Neutrophil (primary cell): ENCODE data around the gene TMEM121.

Experiments used
- H3K27ac ChIP-seq: fragments of 200-600 bp; sonication (generic); 2 replicates; pipeline ENCODE4 v1.5.1; 2016; ENCODE audit warnings: mild to moderate bottlenecking, moderate library complexity
- H3K27me3 ChIP-seq: fragments of 200-600 bp; sonication (generic); 2 replicates; pipeline ENCODE4 v1.6.0; 2016; ENCODE audit warnings: mild to moderate bottlenecking
- H3K36me3 ChIP-seq: fragments of 200-600 bp; sonication (generic); 2 replicates; pipeline ENCODE4 v1.5.1; 2017
- H3K4me1 ChIP-seq, 2 experiments: fragments of 200-600 bp in 1 of 2; sonication (generic) in 1 of 2; 1 replicate in 1 of 2; 2 replicates in 1 of 2; pipeline versions ENCODE4 v1.5.1 to v1.6.1; 2013 to 2016; ENCODE audit warnings: low read depth in 1 of 2, low read length in 1 of 2, mild to moderate bottlenecking in 1 of 2, moderate library complexity in 1 of 2; ENCODE audit not compliant: control insufficient read depth in 1 of 2, insufficient read depth in 1 of 2
- H3K4me3 ChIP-seq, 2 experiments: fragments of 200-600 bp in 1 of 2; sonication (generic) in 1 of 2; 1 replicate in 1 of 2; 2 replicates in 1 of 2; pipeline ENCODE4 v1.5.1; 2013 to 2016; ENCODE audit warnings: low read depth in 1 of 2, low read length in 1 of 2, mild to moderate bottlenecking in 1 of 2, moderate library complexity in 1 of 2
- H3K9me3 ChIP-seq: fragments of 200-600 bp; sonication (generic); 2 replicates; pipeline ENCODE4 v1.5.1; 2016
- TF ChIP-seq, protein P1 (sequence below): fragments of 200-600 bp; sonication (generic); IDR thresholded peaks from 2 replicates; pipeline ENCODE4 v1.5.1; 2016; ENCODE audit warnings: antibody characterized with exemption

The TMEM121 gene

DNA sequence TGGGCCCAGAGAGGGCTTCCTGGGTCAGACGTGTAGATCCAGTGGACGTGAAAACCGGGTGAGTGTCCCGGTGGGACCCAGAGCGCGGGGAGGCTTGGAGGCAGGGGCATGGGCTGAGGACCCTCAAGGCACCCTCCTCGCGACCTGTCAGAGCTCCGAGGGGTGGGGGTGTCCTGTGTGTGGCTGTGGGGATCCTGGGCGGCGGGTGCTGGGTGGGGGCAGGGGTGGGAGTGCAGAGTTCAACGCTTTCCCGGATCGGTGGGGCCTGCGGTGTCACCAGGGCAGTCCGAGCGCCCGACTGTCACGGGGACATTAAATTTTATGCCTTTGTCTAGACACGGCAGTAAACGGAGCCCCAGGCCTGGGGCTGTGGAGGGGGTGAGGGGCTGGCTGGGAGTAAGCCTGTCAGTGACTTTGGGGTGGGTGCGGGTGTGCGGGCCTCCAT, 1.0 kb downstream of the TMEM121 start:
- Histone ChIP-seq H3K4me3 (no peak overlapping the region), H3K27ac (no peak overlapping the region), H3K9me3 (no peaks in the 10 kb centered on the region), H3K27me3 (peaks cover 91% of the 10 kb centered on the region), H3K36me3 (no peaks in the 10 kb centered on the region), H3K4me1 (peaks cover 13 to 25% of the 10 kb centered on the region in 2 experiments)
- TF ChIP-seq, protein P1, sequence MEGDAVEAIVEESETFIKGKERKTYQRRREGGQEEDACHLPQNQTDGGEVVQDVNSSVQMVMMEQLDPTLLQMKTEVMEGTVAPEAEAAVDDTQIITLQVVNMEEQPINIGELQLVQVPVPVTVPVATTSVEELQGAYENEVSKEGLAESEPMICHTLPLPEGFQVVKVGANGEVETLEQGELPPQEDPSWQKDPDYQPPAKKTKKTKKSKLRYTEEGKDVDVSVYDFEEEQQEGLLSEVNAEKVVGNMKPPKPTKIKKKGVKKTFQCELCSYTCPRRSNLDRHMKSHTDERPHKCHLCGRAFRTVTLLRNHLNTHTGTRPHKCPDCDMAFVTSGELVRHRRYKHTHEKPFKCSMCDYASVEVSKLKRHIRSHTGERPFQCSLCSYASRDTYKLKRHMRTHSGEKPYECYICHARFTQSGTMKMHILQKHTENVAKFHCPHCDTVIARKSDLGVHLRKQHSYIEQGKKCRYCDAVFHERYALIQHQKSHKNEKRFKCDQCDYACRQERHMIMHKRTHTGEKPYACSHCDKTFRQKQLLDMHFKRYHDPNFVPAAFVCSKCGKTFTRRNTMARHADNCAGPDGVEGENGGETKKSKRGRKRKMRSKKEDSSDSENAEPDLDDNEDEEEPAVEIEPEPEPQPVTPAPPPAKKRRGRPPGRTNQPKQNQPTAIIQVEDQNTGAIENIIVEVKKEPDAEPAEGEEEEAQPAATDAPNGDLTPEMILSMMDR = no peak

DNA sequence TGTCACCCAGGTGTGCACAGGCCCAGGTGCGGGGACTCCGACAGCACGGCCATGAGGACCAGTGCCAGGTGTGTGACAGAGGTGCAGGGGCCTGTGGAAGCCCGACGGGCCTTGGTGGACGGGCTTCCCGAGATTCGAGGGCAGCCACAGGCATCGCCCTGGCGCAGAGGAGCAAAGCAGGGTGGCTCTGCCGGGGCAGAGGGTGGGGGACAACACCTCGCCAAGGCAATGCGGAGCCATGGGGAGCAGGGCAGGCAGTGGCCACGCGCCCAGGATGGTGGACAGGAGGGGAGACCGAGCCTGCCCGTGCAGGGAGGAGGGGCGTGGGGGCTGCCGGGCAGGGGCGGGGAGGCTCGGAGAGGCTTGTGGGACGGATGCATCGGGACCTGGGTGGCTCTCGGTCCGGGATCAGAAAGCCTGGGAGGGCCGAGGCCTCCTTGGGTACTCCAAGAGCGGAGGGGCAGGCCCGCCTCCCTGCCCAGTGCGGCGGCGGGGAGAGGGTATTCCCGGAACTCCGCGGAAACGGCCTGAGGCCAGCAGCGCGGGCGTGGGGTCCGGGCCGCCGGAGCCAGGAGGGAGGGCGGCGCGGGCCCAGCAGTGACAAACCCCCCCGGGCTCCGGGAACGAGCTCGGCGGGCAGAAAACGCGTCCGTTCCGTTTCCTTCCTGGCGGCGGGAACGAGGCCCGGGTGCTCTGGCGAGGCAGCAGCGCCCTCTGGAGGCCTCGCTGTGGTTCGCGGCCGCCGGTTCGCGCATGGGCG, 1.6 kb downstream of the TMEM121 start:
- Histone ChIP-seq H3K4me1 (peaks cover 13 to 25% of the 10 kb centered on the region in 2 experiments), H3K27ac (no peak overlapping the region), H3K27me3 (peaks cover 85% of the 10 kb centered on the region), H3K9me3 (no peaks in the 10 kb centered on the region), H3K4me3 (peak overlapping the region; percentile 12 to 47), H3K36me3 (no peaks in the 10 kb centered on the region)
- TF ChIP-seq, protein P1 = peak; percentile 74

DNA sequence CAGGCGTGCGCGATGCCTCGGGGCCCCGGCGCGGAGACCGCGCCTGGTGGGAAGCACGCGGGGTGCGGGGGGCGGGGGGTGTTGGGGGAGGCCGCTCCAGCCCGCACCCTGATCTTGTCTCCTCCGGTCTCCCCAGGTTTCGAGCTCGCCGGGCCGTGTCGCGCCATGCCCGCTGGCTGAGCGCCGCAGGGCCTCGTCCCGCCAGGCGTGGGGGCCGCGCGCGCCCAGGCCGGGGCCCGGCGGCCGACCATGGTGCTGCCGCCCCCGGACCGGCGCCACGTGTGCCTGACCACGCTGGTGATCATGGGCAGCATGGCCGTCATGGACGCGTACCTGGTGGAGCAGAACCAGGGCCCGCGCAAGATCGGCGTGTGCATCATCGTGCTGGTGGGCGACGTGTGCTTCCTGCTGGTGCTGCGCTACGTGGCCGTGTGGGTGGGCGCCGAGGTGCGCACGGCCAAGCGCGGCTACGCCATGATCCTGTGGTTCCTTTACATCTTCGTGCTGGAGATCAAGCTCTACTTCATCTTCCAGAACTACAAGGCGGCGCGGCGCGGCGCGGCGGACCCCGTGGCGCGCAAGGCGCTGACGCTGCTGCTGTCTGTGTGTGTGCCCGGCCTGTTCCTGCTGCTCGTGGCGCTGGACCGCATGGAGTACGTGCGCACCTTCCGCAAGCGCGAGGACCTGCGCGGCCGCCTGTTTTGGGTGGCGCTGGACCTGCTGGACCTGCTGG, 2.4 kb downstream of the TMEM121 start:
- TF ChIP-seq, protein P1 = peak; percentile 11
- peak overlapping the region in 1 of 2 experiments; percentile 47 for H3K4me3 ChIP-seq

DNA sequence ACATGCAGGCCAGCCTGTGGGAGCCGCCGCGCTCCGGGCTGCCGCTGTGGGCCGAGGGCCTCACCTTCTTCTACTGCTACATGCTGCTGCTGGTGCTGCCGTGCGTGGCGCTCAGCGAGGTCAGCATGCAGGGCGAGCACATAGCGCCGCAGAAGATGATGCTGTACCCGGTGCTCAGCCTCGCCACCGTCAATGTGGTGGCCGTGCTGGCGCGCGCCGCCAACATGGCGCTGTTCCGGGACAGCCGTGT, 2.9 kb downstream of the TMEM121 start:
- H3K4me3 ChIP-seq = no peak overlapping the region
- H3K27ac ChIP-seq = no peak overlapping the region
- no peaks in the 10 kb centered on the region for H3K36me3 ChIP-seq
- H3K27me3 ChIP-seq = peaks cover 73% of the 10 kb centered on the region
- peaks cover 13 to 25% of the 10 kb centered on the region in 2 experiments for H3K4me1 ChIP-seq
- H3K9me3 ChIP-seq = no peaks in the 10 kb centered on the region
- TF ChIP-seq, protein P1 = no peak

More for the DNA sequence above, 2.4 kb downstream of the TMEM121 start:
- peaks cover 77% of the 10 kb centered on the region for H3K27me3 ChIP-seq
- H3K4me1 ChIP-seq = peaks cover 13 to 25% of the 10 kb centered on the region in 2 experiments
- H3K27ac ChIP-seq = no peak overlapping the region
- no peaks in the 10 kb centered on the region for H3K36me3 ChIP-seq
- H3K9me3 ChIP-seq = no peaks in the 10 kb centered on the region

DNA sequence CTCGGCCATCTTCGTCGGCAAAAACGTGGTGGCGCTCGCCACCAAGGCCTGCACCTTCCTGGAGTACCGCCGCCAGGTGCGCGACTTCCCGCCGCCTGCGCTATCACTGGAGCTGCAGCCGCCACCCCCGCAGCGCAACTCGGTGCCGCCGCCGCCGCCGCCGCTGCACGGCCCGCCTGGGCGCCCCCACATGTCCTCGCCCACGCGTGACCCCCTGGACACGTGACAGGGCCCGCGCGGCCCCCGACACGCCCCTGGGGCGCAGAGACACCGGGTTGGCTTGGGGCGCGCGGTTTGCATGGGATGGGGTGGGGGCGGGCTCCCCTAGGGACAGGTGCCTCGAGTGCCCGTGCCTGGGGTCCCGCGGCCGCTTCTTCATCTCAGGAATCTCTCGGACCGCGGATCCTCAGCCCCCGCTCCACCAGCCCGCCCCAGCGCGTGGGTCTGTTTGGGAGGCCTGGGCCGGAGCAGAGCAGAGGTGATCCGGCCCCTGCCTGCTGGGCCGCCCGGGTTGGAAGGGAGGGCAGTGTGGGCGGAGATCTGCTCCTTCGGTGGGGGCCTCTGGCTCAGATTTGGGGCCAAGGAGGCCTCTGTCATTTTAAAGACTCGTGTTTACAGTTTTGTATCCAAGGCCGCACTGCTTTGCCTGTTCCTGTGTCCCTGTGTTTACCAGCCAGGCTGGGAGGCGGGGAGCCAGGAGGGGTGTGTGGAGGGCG, 3.3 kb downstream of the TMEM121 start:
- TF ChIP-seq, protein P1 = no peak
- H3K27ac ChIP-seq = no peak overlapping the region
- peaks cover 13 to 25% of the 10 kb centered on the region in 2 experiments for H3K4me1 ChIP-seq
- H3K36me3 ChIP-seq = no peaks in the 10 kb centered on the region
- H3K4me3 ChIP-seq = no peak overlapping the region
- H3K27me3 ChIP-seq = peaks cover 73% of the 10 kb centered on the region
- no peaks in the 10 kb centered on the region for H3K9me3 ChIP-seq
